GM10266 (cell line): ENCODE data around the gene SEMA3B.

Experiments used
- DNase-seq: peaks from one replicate; pipeline ENCODE4 v3.0.0; 2012; ENCODE audit errors: extremely low spot score
- CTCF ChIP-seq: IDR thresholded peaks from 2 replicates; pipeline ENCODE4 v1.5.1; 2012; ENCODE audit warnings: mild to moderate bottlenecking, low read depth; ENCODE audit not compliant: control insufficient read depth, insufficient read depth; ENCODE audit errors: missing control alignments

SEMA3B gene

GRCh38 chr3:50254577-50255250 lies 14.2 kb upstream of the SEMA3B start:
- no peak for DNase-seq
- TF ChIP-seq CTCF: no peak

GRCh38 chr3:50255251-50255615 lies 13.7 kb upstream of the SEMA3B start:
- TF ChIP-seq CTCF: no peak
- DNase-seq: no peak

- no peak for DNase-seq
- peak; percentile 39 for TF ChIP-seq CTCF
Observed at GRCh38 chr3:50256978-50257890, 11.7 kb upstream of the SEMA3B start.

- TF ChIP-seq CTCF: no peak
- no peak for DNase-seq
Observed at GRCh38 chr3:50258029-50258680, 10.8 kb upstream of the SEMA3B start.

- DNase-seq: no peak
- TF ChIP-seq CTCF: no peak
Observed at GRCh38 chr3:50258979-50259378, 10.0 kb upstream of the SEMA3B start.

GRCh38 chr3:50259432-50260026 lies 9.4 kb upstream of the SEMA3B start:
- no peak for TF ChIP-seq CTCF
- no peak for DNase-seq
